Uterus (tissue), 2 donors: ENCODE measurements around the gene DTD1.

ENCODE experiments used
- POLR2A ChIP-seq, 2 donors: fragments of 450-650 bp; IDR thresholded peaks; one replicate each; pipeline ENCODE4 v1.6.1; 2016; ENCODE audit warnings: antibody characterized with exemption in 2 of 2, mild to moderate bottlenecking in 1 of 2, moderate library complexity in 1 of 2
- TF ChIP-seq, protein P1 (sequence below), 4 experiments: fragments of 200-600 bp in 2 of 4; fragments of 450-650 bp in 2 of 4; sonication (generic) in 2 of 4; IDR thresholded peaks; one replicate each; pipeline ENCODE4 v1.5.1; 2016 to 2019; ENCODE audit warnings: antibody characterized with exemption in 4 of 4, mild to moderate bottlenecking in 2 of 4, moderate library complexity in 1 of 4

DNA sequence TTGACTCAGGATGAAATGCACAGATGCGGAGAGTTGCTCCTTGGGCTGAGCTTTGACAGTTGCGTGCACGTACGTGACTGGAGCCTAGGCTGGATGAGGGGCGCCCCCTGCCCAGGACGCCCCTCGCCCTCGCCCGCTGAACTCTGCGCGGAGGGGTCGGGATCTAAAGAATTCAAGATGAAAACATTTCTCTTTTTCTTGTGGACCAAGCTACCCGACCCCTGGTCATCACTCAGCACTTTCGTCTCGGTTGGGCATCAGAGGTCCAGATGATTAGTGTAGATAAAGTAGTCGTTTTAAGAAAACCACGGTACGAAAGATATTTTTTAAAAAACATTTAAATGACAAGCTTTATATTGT is 700 bp downstream of the DTD1 start:
- TF ChIP-seq, protein P1, sequence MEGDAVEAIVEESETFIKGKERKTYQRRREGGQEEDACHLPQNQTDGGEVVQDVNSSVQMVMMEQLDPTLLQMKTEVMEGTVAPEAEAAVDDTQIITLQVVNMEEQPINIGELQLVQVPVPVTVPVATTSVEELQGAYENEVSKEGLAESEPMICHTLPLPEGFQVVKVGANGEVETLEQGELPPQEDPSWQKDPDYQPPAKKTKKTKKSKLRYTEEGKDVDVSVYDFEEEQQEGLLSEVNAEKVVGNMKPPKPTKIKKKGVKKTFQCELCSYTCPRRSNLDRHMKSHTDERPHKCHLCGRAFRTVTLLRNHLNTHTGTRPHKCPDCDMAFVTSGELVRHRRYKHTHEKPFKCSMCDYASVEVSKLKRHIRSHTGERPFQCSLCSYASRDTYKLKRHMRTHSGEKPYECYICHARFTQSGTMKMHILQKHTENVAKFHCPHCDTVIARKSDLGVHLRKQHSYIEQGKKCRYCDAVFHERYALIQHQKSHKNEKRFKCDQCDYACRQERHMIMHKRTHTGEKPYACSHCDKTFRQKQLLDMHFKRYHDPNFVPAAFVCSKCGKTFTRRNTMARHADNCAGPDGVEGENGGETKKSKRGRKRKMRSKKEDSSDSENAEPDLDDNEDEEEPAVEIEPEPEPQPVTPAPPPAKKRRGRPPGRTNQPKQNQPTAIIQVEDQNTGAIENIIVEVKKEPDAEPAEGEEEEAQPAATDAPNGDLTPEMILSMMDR (IDR thresholded peaks at IDR 0.05), result no peak
- TF ChIP-seq POLR2A (IDR thresholded peaks at IDR 0.05), result no peak
